SHP77 treated with DMSO at 0.1 percent for 48 hours (cell line): ENCODE measurements around the gene RAI14.
"Not testable (repeated sequence)": the region's sequence is repeated elsewhere in the genome, so short reads cannot be mapped to it uniquely, and the experiment has no call there.

Experiments
- DNase-seq: peaks from one replicate; lab custom pipeline; 2025; lab: John Stamatoyannopoulos, UW

The RAI14 gene

DNA sequence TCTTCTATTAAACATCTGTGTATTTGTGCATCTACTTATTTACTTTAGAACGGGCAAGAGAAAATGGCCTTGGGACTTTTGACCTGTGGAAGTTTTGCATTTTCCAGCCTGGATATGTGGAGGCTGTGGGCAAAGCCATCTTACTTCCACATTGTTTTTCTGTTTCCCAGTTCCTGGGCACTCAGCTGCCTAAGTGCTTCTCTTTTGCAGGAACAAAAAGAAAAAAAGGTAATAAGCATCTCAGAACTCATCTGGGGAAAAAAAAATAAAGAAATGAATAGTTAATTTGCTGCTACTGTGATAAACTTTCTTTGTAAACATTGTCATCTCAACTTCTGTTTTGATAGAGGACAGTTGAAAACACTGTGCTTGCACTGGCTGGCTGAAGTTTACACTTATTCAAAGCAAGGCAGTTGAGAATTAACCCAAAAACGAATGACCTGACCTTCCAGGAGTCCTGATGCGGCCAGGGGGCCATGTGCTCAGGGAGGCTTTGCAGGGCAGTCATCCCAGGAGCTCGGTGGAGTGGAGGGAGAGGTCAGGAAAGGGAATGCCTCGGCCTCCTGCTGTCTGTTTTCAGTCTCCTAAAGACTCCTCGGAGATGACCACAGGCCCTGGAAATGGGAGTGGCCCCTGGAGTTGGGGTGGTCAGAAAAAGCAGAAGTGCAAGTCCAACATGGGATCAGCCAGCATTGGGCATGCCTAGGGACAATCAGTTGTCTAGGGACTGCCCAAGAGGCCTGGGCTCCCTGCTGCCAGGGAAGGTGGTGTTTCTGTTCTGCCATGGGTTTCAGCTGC, 75.5 kb downstream of the RAI14 start:
- no peak for DNase-seq

GRCh38 chr5:34734326-34734725, 78.2 kb downstream of the RAI14 start:
- DNase-seq: no peak

DNA sequence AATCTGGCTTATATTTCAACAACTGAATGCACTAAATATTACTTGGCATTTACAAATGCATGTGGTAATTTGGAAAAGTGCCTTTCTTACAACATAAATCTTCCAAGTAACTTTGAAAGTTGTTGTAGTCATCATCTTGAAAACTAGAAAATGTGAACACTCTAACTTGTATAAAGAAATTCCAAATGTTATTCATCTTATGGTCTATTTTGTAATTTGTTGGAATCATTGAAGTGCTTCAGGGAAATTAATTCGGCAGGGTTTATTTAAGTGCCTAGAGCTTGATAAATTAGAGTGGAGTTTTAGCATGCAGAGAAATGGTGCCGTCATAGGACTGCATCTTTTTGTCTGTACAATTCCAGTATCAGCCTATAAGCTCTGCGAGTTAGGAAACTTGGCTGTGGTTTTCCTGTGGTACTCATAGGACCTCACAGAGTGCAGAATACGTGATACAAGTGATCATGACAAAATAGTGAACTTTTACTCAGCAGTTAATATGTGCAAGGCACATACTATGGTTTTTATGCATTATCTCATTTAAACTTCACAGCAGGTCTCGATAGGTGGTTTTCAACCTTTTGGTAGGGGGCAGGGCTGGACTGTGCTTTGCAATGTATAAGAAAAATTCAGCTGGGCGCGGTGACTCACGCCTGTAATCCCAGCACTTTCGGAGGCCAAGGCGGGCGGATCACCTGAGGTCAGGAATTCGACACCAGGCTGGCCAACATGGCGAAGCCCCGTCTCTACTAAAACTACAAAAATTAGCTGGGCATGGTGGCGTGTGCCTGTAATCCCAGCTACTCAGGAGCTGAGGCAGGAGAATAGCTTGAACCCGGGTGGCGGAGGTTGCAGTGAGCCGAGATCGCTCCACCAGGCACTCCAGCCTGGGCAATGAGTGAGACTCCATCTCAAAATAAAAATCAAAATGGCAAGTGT, 79.6 kb downstream of the RAI14 start:
- DNase-seq: no peak

DNA sequence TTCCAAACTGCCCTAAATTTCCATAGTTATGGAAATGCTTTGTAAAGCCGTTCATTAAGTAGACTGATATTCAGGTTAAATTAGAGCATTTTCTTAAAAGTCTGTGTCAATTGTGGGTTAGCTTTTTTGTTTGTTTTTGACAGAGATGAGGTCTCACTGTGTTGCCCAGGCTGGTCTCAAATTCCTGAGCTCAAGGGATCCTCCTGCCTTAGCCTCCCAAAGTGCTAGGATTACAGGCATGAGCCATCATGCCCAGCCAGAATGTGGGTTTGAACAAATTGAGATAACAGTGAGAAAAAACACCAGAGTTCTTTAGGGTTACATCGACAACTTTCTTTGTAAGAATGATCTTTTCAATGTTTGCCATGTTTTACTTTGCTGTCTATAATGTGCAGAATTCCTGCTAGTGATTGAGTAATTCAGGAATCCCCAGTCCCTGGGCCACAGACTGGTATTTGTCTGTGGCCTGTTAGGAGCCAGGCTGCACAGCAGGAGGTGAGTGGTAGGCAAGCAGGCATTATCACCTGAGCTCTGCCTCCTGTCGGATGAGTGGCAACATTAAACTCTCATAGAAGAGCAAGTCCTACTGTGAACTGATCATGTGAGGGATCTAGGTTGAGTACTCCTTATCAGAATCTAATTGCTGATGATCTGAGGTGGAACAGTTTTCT, 80.5 kb downstream of the RAI14 start:
- no peak for DNase-seq

- DNase-seq: no peak
These were observed 81.6 kb downstream of the RAI14 start for GRCh38 chr5:34737731-34738130.

DNA sequence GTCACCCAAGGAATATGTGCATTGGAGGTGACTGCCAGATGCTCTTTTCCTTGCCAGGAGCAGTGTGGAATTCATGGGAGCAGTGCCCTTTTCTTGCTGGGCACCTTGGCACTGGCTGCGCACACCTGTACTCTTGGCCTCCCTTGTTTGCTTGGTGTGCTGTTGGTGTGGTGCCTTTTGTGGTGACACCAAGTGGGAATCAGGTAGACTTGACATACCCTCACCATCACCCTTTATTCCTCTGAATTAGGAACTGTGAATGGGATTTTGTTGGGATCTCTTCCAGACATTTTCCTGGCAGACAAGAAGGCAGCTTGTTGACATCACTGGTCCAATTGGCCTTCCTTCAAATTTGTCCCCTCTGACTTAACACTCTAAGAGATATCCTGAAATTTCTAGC, 82.3 kb downstream of the RAI14 start:
- DNase-seq: no peak

- no peak for DNase-seq
These were observed 84.3 kb downstream of the RAI14 start for GRCh38 chr5:34740389-34740806.

DNA sequence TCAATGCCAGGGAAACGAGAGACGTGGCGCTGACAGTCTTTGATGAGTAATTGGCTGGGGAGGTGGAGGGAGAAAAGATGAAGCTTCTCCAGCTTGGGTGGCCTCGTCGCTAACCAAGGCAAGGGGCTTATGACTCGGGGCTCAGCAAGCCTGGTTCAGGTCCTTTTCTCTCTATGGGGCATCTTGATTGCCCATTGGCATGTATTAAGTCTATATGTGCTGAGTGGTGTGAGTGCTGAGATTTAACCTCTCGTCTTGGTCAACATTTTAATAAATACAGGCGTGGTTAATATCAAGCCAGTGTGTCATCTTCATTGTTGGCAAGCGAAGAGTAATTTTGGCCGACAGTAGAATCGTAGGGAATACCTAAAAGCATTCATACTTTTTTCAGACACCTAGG, 85.9 kb downstream of the RAI14 start:
- no peak for DNase-seq

GRCh38 chr5:34743878-34744277, 87.8 kb downstream of the RAI14 start:
- no peak for DNase-seq

DNA sequence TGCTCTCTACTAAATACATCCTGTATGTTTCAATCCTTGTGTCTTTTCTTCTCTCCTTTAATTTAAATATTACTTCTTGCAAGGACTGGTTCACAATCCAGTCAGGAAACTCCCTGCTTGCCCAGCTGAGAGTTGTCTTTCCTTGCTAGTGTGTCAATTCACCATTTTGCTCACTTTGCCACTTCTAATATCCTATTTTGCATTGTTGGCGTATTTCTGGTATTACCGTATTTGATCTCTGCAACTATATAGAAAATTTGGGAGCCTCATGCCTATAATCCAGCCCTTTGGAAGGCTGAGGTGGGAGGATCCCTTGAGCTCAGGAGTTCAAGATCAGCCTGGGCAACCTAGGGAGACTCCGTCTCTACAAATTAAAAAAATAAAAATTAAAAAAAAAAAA, 92.3 kb downstream of the RAI14 start:
- no peak for DNase-seq

- no peak for DNase-seq
These were observed 93.3 kb downstream of the RAI14 start for GRCh38 chr5:34749431-34749873.

GRCh38 chr5:34750206-34750605, 94.1 kb downstream of the RAI14 start:
- no peak for DNase-seq

DNA sequence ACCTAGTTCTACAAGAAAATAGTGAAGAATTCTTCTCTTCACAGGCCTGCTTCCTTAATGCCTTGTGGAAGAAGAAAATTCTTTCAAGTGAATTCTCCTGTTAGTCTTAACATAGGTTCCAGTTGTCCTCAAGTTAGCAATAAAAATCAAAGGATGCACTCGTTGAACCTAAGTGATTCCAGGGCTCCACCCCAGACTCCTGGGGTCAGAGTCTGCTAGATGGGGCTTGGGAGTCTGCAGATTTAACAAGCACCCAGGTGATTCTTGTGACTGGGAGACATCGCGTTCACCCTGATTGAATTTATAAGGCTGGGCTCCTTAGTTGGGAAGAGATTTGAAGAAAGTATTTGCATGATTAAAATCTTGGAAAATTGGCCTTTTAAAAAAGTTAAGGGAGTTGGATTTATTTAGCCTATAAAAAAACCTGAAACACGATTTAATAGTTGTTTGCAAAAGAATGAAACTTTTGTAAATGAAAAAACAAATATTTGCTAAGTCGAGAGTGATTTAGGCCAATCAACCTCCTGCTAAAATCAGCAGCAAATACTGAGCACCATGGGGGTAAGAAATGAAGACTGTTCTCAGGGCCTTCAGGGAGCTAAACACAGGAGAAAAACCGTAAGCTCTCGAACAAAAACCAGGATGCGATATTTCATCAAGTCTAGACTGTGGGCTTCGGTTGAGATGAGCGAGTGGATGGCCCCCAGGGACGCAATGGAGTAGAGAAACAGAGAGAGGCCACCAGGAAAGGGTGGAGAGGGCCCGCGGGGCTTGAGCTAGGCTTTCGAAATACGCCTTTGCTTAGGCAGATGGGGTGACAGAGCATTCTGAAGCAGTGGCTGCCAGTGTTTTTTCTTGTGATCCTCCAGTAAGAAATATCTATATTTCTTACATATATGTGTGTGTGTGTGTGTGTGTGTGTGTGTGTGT, 95.9 kb downstream of the RAI14 start:
- DNase-seq: no peak

- DNase-seq: not testable (repeated sequence)
These were observed 97.1 kb downstream of the RAI14 start for GRCh38 chr5:34753236-34753635.

DNA sequence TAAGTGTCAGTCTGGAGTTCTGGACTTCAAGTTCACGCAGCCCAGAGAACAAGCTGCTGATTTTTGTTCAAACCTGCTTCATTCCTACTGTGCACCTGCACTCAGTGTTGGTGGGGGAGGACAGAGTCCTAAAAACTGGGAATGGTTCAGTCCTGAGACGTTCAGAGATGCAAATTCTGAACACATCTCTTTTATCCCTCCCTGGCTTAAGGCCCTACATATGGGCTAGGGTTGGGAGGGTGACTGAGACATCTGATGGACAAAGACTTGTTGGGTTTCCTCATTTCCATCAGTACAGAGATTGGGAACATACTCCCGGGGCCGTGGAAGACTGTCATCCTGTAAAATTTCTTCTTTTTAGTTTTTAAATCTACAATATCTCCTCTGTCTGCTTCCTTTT, 99.8 kb downstream of the RAI14 start:
- DNase-seq: no peak

- no peak for DNase-seq
These were observed 100.9 kb downstream of the RAI14 start for GRCh38 chr5:34756781-34757624.

DNA sequence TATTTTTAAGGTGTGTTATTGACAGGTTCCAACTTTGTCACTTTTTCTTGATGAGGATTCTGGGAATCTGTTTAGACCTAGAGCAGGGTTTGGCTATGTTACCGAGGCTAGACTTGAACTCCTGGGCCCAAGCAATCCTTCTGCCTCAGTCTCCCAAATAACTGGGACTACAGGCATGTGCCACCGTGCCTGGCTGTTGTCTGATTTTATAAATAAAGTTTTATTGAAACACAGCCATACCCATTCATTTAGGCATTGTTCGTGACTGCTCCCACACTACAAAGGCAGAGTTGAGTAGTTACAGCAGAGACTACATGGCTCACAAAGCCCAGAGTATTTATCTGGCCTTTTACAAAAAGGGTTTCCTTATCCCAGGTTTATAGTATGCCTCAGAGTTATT, 102.4 kb downstream of the RAI14 start:
- DNase-seq: no peak

- not testable (repeated sequence) for DNase-seq
These were observed 103.1 kb downstream of the RAI14 start for GRCh38 chr5:34759213-34759612.

DNA sequence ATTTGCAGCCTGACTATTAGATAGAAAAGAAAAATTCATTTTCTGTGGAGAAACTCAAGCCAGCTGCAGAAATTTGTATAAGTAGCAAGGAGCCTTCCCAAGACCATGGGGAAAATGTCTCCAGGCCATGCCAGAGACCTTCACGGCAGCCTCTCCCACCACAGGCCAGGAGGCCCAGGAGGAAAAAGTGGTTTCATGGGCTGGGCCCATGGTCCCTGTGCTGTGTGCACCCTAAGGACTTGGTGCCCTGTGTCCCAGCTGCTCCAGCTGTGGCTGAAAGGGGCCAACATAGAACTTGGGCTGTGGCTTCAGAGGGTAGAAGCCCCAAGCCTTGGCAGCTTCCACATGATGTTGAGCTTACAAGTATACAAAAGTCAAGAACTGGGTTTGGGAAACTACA, 109.5 kb downstream of the RAI14 start:
- DNase-seq: no peak

DNA sequence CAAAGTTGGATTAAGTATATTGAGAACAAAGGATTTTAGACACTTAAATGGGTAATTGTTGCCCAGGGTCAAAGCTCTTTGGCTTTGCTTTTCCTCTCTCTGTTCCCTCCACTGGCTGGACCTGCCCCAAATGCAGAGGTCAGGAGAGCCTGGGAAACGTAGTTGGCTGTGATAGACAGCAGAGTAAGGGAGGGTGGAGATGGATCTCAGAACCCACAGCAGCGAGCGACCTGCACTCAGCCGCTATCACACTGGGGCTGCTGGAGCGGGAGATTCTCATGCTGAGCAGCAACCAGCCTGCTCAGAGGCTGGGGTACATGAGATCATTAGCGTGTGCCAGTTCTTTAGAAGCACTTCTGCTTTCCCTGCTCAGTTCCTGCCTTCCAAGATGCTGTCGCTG, 111.1 kb downstream of the RAI14 start:
- DNase-seq: no peak
